CD1c-positive myeloid dendritic cell (primary cell): ENCODE data around the gene SLC44A4.
"Not testable (repeated sequence)": the region's sequence is repeated elsewhere in the genome, so short reads cannot be mapped to it uniquely, and the experiment has no call there.

Experiments used
- DNase-seq: peaks from one replicate; pipeline ENCODE4 v3.0.0-alpha.2; 2016; ENCODE audit errors: extremely low spot score

Gene SLC44A4

DNA sequence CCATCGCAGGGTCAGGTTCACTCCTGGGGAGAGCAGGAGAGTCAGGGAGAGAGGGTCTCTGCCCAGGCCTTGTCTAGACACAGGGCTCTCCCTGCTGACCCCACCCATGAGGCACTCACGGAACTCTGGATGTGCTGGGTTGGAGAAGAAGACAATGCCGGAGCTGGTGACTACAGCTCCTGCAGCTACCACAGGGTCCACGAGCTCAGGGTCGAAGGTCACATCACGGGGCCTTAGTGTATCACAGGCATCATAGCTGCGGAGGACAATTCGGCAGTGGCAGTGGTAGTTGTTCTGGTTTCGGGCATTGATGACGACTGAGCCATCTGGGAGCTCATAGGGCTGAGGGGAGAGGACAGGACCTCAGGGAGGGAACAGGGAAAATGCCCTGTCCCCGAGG lies 18.9 kb downstream of the SLC44A4 start:
- DNase-seq: no peak

DNA sequence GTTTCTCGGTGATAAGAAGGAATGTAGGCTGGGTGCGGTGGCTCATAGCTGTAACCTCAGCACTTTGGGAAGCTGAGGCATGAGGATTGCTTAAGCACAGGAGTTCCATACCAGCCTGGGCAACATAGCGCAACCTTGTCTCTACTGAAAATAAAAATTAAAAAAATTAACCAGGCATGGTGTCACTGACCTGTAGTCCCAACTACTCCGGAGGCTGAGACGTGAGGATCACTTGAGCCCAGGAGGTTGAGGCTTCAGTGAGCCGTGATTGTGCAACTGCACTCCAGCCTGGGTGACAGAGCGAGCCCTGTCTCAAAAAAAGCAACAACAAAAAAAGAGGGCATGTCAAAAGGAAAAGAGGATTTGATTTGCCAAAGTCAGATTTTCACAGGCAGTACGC lies 20.1 kb downstream of the SLC44A4 start:
- no peak for DNase-seq

DNA sequence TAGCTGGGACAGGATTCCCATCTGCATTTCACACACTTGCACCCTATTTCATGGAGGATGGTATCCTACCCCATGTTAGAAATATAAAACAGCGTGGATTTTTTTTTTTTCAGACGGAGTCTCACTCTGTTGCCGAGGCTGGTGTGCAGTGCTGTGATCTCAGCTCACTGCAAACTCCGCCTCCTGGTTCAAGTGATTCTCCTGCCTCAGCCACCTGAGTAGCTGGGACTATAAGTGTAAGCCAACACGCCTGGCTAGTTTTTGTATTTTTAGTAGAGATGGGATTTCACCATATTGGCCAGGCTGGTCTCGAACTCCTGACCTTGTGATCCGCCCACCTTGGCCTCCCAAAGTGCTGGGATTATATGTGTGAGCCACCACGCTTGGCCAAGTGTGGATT lies 21.0 kb downstream of the SLC44A4 start:
- not testable (repeated sequence) for DNase-seq

DNA sequence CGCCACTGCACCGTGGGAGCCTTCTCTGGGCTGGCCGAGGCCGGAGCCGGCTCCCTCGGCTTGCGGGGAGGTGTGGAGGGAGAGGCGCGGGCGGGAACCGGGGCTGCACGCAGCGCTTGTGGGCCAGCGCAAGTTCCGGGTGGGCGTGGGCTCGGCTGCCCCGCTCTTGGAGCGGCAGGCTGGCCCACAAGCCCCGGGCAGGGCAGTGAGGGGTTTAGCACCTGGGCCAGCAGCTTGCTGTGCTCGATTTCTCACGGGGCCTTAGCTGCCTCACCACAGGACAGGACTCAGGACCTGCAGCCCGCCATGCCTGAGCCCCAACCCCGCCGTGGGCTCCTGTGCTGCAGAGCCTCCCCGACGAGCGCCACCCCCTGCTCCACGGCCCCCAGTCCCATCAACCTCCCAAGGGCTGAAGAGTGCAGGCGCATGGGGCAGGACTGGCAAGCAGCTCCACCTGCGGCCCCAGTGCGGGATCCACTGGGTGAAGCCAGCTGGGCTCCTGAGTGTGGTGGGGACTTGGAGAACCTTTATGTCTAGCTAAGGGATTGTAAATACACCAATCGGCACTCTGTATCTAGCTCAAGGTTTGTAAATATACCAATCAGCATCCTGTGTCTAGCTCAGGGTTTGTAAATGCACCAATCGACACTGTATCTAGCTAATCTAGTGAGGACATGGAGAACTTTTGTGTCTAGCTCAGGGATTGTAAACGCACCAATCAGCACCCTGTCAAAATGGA lies 26.6 kb downstream of the SLC44A4 start:
- not testable (repeated sequence) for DNase-seq

DNA sequence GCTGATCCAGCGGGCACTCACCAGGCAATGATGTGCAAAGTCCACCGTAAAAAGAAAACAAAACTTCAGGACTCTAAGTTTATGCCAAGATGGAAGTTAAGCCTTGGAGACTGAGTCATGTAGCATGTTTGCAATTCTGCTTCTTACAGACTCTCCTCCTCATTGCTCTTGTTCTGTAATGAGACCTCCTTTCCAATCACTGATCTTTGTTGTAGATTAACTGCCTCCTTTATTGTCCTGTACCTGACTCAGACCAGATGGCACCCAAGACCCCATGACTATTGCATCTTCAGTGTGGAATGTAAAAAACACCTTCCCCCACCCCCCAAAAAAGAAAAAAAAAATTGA lies 27.3 kb downstream of the SLC44A4 start:
- DNase-seq: no peak

DNA sequence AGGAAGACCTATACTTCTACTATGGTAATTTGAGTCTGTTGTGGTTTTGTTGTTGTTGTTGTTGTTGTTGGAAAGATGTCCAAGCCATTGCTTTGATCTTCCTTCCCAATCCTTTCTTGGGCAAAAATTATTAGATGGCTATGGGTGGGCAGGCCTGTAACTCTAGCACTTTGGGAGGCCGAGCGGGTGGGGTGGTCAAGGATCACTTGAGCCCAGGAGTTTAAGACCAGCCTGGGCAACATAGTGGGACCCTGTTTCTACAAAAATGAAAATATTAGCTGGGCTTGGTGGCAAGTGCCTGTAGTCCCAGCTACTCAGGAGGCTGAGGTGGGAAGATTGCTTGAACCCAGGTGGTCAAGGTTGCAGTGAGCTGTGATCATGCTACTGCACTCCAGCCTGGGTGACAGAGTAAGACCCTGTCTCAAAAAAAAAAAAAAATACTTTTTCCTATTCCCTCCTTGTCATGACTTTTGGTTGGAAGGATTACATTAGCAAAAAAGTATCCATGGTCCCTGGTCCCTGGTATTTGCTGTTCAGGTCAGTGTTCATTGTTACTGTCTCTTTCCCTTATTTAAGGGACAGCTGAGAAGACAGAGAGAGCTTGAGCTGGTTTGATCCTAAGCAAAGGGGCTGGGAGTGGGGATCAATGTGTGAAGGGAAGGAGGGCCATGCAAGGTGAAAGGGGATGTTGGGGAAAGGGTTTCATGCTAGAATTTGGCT lies 27.9 kb downstream of the SLC44A4 start:
- DNase-seq: no peak

DNA sequence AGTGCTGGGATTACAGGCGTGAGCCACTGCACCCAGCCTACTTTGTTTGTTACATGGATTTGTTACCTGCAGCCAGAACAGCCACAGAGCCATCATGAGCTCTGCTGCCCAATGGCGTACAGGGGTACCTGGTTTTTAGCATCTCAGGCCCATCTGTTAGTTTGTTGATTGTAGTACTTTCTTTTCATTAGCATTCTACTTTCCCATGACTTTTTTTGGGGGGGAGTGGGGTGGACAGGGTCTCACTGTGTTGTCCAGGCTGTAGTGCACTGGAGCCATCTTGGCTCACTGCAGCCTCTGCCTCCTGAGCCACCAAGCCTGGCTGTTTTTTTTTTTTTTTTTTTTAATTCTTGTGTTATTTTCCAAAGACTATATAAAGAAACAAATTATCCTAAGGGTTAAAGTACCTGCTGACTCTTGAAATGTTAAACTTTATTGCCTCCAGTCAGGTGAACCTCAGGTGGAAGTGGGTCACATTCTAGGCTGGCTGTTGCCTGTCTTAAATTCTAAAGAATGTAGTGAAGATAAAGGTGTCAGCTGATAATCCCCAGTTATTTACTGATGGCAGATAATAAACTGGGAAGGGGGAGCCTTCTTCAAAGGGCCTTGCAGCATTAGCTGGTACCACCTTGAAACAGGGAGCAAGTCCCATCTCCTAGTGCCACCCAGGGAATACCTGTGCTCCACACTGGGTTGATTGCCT lies 31.4 kb downstream of the SLC44A4 start:
- no peak for DNase-seq

DNA sequence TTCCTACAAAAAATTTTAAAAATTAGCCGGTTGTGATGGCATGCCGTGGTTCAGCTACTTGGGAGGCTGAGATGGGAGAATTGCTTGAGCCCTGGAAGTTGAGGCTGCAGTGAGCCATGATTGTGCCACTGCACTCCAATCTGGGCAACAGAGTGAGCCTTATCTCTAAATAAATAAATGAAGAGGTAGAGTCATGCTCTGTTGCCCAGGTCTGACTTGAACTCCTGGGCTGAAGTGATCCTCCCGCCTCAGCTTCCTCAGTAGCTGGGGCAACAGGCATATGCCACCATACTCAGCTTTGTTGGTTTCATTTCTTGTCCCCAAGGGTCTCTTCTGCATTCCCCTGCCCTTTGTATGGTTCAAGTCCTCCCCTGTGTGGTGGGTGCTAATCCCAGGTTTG lies 34.3 kb downstream of the SLC44A4 start:
- DNase-seq: no peak

DNA sequence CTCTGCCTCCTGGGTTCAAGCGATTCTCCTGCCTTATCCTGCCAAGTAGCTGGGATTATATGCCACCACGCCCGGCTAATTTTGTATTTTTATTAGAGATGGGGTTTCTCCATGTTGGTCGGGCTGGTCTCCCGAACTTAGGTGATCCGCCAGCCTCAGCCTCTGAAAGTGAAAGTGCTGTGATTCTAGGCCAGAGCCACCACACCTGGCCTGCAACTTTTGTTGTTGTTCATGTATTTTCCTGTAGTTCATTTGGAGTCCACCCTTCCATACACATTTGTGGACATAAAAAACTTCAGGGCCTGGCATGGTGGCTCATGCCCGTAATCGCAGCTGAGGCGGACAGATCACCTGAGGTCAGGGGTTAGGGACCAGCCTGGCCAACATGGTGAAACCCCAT lies 36.7 kb downstream of the SLC44A4 start:
- DNase-seq: no peak

DNA sequence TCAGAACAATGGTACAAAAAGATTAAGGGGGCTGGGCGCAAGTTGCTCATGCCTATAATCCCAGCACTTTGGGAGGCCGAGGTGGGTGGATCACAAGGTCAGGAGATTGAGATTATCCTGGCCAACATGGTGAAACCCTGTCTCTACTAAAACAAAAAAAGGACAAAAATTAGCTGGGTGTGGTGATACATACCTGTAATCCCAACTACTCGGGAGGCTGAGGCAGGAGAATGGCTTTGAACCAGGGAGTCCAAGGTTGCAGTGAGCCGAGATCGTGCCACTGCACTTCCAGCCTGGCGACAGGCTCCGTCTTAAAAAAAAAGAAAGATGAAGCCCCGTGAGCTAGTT lies 39.0 kb downstream of the SLC44A4 start:
- not testable (repeated sequence) for DNase-seq

DNA sequence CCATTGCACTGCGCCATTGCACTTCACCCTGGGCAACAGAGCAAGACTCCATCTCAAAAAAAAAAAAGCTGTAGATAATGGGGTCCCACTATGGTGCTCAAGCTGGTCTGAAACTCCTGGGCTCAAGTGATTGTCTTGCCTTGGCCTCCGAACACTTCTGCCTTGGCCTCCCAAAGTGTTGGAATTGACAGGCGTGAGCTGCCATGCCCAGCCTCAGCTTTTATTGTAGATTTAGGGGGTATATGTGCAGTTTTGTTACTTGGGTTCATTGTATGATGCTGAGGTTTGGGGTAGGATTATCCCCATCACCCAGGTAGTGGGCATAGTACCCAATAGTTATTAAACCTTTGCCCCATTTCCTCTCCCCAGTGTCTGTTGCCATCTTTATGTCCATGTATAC lies 39.8 kb downstream of the SLC44A4 start:
- DNase-seq: no peak

DNA sequence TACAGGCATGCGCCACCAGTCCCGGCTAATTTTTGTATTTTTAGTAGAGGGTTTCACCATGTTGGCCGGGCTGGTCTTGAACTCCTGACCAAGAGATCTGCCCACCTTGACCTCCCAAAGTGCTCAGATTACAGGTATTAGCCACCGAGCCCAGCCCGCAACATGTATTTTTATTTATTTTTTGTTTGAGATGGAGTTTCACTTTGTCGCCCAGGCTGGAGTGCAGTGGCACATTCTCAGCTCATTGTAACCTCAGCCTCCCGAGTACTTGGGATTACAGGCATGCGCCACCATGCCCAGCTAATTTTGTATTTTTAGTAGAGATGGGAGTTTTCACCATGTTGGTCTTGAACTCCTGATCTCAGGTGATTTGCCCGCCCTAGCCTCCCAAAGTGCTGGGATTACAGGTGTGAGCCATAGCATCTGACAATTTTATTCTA lies 40.7 kb downstream of the SLC44A4 start:
- DNase-seq: not testable (repeated sequence)

DNA sequence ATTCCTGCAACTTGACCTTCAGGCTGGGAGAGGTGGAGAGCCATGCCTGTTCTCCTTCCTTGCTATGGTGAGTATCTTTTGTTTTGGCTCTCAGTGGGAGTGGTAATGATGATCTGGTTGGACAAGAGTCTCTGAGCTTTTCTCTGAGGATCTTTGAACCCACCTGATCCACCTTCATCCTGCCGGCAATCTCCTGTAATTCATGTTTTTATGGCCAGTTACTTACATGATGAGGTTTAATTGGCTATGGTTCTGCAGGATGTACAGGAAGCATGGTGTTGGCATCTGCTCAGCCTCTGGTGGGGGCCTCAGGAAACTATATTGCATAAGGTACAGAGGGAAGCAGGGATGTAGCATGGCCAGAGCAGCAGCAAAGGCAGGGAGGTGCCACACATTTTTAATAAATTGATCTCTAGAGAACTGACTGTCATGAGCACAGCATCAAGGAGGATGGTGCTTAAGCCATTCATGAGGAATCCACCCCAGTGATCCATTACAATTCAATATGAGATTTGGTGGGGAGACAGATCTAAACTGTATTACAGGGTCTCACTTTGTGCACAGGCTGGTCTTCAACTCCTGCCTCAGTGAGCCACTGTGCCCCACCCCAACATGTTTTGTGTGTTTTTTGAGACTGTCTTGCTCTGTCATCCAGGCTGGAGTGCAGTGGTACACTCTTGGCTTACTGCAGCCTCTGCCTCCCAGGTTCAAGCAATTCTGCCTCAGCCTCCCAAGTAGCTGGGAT lies 41.3 kb downstream of the SLC44A4 start:
- peak; percentile 1 for DNase-seq

DNA sequence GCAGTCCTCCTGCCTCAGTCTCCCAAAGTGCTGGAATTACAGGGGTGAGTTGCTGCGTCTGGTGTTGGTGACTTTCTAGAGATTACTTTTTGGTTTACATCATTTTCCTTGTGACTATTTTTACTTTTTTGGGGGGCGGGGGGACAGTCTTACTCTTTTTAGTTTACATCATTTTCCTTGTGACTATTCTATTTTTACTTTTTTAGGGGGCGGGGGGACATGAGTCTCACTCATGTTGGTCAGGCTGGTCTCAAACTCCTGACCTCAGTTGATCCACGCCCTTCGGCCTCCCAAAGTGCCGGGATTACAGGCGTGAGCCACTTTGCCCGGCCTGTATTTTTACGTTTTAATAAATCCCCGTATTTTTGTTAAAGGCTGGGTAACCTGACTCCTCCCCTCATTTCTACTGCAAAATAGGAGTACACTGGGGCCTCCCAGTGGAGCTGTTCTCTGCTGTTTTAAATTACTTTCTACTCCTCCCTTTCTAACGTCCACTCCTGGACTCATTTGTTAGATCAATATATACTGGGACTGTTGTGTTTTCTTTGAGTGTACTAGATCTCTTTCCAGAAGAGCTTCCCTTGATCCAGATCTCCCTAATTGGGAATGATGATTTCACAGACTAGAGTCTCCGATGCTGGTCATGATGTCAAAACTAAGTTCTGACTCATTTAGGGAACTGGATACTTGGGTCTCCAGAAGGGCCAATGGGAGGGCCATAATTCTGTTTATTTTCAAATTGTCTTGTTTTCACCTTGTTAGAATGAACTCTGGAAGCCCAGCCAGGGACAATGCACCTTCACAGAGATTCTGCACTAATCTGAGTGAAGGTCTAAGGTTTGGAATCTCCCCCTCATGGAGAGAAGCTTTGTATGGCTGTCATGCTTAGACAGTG lies 42.1 kb downstream of the SLC44A4 start:
- DNase-seq: peak; percentile 65

DNA sequence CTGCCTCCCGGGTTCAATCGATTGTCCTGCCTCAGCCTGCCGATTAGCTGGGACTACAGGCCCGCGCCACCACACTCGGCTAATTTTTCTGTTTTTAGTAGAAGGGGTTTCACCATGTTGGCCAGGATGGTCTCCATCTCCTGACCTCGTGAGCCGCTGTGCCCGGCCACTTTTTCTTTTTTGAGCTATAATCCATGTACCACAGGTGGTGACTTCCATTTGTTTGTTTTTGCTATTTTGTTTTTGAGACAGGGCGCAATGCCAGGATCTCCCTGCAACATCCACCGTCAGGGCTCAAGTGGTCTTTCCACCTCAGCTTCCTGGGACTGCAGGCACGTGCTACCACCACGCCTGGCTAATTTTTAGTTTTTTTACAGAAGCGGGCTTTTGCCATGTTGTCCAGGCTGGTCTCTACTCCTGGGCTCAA lies 42.7 kb downstream of the SLC44A4 start:
- DNase-seq: no peak

DNA sequence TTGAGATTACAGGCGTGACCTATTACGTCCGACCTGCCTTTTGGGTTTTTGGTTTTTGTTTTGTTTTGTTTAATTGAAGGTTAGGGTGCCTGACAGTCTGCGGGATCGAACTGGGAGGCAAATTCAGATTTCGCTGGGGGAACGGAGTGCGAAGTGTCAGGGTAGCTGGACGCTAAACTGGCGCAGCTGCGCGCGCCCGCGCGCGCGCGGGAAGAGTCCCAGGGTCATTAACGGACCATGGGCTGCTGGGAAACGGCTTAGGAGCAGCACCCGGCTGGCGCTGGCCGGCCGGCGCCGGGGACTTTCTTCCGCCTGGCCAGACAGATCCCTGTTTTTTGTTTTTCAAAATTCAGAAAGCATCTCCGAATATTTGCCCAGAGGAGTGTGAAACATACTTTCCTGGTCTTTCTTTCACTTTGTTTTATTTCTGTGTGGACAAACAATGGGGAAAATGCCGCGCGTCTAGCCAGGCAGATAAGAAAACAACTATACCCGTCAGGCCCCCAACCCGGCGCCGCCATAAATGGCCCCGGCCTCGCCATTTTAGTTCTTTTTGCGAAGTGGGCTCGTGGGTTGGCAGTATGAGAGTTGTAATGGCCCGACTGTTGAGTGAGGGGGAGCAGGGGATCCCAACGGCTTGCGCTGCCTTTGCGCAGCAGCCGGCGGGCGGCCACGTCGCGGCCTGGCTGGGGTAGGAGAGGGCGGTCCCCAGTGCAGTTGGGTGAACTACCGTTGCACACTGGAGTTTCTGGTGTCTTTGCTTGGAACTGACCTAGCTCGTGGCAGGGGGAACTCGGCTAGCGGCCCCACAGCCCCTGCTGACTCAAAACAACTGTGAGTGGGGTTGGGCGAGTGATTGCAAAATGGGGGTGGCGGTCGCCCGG lies 44.2 kb downstream of the SLC44A4 start:
- peak; percentile 86 for DNase-seq

DNA sequence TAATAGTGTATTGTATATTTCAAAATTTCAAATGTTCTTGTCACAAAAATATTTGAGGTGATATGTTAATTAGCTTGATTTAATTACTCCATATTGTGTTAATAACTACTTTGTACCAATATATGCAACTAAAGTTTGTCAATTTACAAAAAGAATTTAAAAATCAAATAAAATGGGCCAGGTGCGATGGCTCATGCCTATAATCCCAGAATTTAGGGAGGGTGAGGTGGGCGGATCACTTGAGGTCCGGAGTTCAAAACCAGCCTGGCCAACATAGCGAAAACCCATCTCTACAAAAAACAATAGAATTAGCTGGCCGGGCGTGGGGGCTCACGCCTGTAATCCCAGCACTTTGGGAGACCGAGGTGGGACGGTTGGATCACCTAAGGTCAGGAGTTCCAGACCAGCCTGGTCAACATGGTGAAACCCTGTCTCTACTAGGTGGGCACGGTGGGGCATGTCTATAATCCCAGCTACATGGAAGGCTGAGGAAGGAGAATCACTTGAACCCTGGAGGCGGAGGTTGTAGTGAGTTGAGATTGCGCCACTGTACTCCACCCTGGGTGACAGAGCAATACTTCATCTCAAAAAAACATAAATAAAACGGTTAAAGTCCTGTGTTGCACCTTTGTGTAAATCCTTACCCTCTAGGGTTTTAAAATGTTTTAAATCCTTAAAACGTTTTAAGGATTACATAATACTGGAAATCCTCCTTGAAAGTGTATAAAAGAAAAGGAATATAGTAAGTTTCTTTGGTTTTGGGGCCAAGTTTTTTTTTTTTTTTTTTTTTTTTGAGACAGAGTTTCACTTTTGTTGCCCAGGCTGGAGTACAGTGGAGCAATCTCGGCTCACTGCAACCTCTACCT lies 47.2 kb downstream of the SLC44A4 start:
- DNase-seq: peak; percentile 42

DNA sequence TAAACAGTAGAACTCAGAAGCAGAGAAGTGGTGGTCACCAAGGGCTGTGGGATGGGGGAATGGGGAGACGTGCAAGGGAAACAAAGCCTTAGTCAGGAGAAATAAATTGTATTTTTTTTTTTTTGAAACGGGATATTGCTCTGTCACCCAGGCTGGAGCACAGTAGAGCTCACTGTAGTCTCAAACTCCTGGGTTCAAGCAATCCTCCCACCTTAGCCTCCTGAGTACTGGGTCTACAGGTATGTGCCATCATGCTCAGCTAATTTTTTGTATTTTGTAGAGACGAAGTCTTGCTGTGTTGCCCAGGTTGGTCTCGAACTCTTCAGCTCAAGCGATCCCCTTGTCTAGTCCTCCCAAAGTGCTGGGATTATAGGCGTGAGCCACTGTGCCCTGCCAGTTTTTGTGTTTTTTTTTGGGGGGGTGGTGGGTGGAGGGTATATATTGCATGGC lies 47.9 kb downstream of the SLC44A4 start:
- DNase-seq: no peak

DNA sequence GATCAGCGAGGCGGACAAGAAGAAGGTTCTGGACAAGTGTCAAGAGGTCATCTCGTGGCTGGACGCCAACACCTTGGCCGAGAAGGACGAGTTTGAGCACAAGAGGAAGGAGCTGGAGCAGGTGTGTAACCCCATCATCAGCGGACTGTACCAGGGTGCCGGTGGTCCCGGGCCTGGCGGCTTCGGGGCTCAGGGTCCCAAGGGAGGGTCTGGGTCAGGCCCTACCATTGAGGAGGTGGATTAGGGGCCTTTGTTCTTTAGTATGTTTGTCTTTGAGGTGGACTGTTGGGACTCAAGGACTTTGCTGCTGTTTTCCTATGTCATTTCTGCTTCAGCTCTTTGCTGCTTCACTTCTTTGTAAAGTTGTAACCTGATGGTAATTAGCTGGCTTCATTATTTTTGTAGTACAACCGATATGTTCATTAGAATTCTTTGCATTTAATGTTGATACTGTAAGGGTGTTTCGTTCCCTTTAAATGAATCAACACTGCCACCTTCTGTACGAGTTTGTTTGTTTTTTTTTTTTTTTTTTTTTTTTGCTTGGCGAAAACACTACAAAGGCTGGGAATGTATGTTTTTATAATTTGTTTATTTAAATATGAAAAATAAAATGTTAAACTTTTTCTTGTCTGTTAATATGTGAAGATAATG lies 49.0 kb downstream of the SLC44A4 start:
- DNase-seq: peak; percentile 70
